Smooth muscle cell of the umbilical artery (primary cell): ENCODE data around the gene FBXO34. TPM values are rescaled to one million over a fixed set of nuclear protein-coding genes. Genes with fewer than 3 reads are reported as not detected.

Experiments used
- total RNA-seq: library from RNA; depleted of rRNA; stranded (reverse); fragments of >200 nt; gene quantifications from 2 replicates; pipeline ENCODE4 v1.2.3, GENCODE V29; 2014

The FBXO34 gene
- total RNA-seq, result 19.9 and 26.3 TPM in 2 replicates

GRCh38 chr14:55270832-55271571, at the start of gene FBXO34:
Gene FBXO34, plus strand, starts transcription at chr14:55271421. Its CDS starts 78,970 bp downstream, at chr14:55350391.

Other genes with a start within 250 kb of the FBXO34 start
- gene WDHD1, start 244.3 kb upstream of the FBXO34 start, total RNA-seq, result 9.5 and 17.7 TPM in 2 replicates
- gene SOCS4, start 244.2 kb upstream of the FBXO34 start, total RNA-seq, result 18.1 and 23.2 TPM in 2 replicates
- 17.8 and 30.9 TPM in 2 replicates for gene MAPK1IP1L, start 219.8 kb upstream of the FBXO34 start, total RNA-seq
- 22.9 and 47.2 TPM in 2 replicates for gene LGALS3, start 142.2 kb upstream of the FBXO34 start, total RNA-seq
- 3.3 and 23.8 TPM in 2 replicates for gene DLGAP5, start 79.8 kb upstream of the FBXO34 start, total RNA-seq
- 12.8 and 13.1 TPM in 2 replicates for gene ATG14, start 140.4 kb downstream of the FBXO34 start, total RNA-seq
- gene TBPL2, start 169.2 kb downstream of the FBXO34 start, total RNA-seq, result not detected in 2 replicates